ENCODE data around the gene ARHGAP44. TPM values are rescaled to one million over a fixed set of nuclear protein-coding genes. Genes with fewer than 3 reads are reported as not detected.

Gene ARHGAP44
- total RNA-seq, 1 donor from 2014 or later, result 8.7 TPM

- H3K4me2 ChIP-seq, result no peak overlapping the region
- no peaks in the 10 kb centered on the region for H3K27me3 ChIP-seq
- no peaks in the 10 kb centered on the region for H4K20me1 ChIP-seq (ENCODE audit: low read depth)
- H3K9ac ChIP-seq, result no peak overlapping the region
- no peaks in the 10 kb centered on the region for H3K27me3 Mint-ChIP-seq (ENCODE audit: insufficient read depth, low read depth)
- peaks cover 5% of the 10 kb centered on the region for H3K9me3 Mint-ChIP-seq
- no peaks in the 10 kb centered on the region for H3K36me3 ChIP-seq
- no peaks in the 10 kb centered on the region for H3K4me1 ChIP-seq
- H3K4me1 Mint-ChIP-seq, result no peaks in the 10 kb centered on the region
- H3K36me3 Mint-ChIP-seq, result no peaks in the 10 kb centered on the region
- no peak overlapping the region for H3K27ac Mint-ChIP-seq
- no peak overlapping the region for H3K4me3 Mint-ChIP-seq
- H3K79me2 ChIP-seq (ENCODE audit: low read depth), result no peaks in the 10 kb centered on the region
- H3K27ac ChIP-seq, result no peak overlapping the region
- no peak overlapping the region for H3K4me3 ChIP-seq
- H3K9me3 ChIP-seq (ENCODE audit: low read depth), result no peaks in the 10 kb centered on the region
- H3F3A ChIP-seq (ENCODE audit: low read depth), result no peaks in the 10 kb centered on the region
- no peak for DNase-seq (ENCODE audit: low spot score)
- H2AFZ ChIP-seq (replicated peaks), result no peak overlapping the region
- TF ChIP-seq CTCF (IDR thresholded peaks at IDR 0.05) (no peak), EZH2 (IDR thresholded peaks at IDR 0.05) (no peak), EZH2phosphoT487 (IDR thresholded peaks at IDR 0.05) (no peak)
Observed at GRCh38 chr17:12821376-12821940, 32.2 kb downstream of the ARHGAP44 start.

GRCh38 chr17:12826431-12826830 lies 37.1 kb downstream of the ARHGAP44 start:
- Mint-ChIP-seq H3K27me3 (ENCODE audit: insufficient read depth, low read depth) (no peaks in the 10 kb centered on the region), H3K27ac (no peak overlapping the region), H3K4me1 (no peaks in the 10 kb centered on the region), H3K4me3 (no peak overlapping the region), H3K36me3 (no peaks in the 10 kb centered on the region), H3K9me3 (peaks cover 12% of the 10 kb centered on the region)
- Histone ChIP-seq H2AFZ (replicated peaks) (no peak overlapping the region), H3K9me3 (ENCODE audit: low read depth) (no peaks in the 10 kb centered on the region), H3K4me1 (no peaks in the 10 kb centered on the region), H3K79me2 (ENCODE audit: low read depth) (no peaks in the 10 kb centered on the region), H3F3A (ENCODE audit: low read depth) (no peaks in the 10 kb centered on the region), H3K4me2 (no peak overlapping the region), H3K4me3 (no peak overlapping the region), H3K27ac (no peak overlapping the region), H3K27me3 (no peaks in the 10 kb centered on the region), H3K36me3 (no peaks in the 10 kb centered on the region), H3K9ac (no peak overlapping the region), H4K20me1 (ENCODE audit: low read depth) (no peaks in the 10 kb centered on the region)
- DNase-seq (ENCODE audit: low spot score), result no peak
- TF ChIP-seq EZH2 (IDR thresholded peaks at IDR 0.05) (no peak), CTCF (IDR thresholded peaks at IDR 0.05) (no peak), EZH2phosphoT487 (IDR thresholded peaks at IDR 0.05) (no peak)

- H3K27ac Mint-ChIP-seq, result no peak overlapping the region
- H3K79me2 ChIP-seq (ENCODE audit: low read depth), result no peaks in the 10 kb centered on the region
Observed at GRCh38 chr17:12830777-12831247, 41.5 kb downstream of the ARHGAP44 start.

More at GRCh38 chr17:12830777-12831247, 41.5 kb downstream of the ARHGAP44 start:
- H3K27ac ChIP-seq, result no peak overlapping the region
- TF ChIP-seq EZH2phosphoT487 (IDR thresholded peaks at IDR 0.05) (no peak), CTCF (IDR thresholded peaks at IDR 0.05) (no peak), EZH2 (IDR thresholded peaks at IDR 0.05) (no peak)
- H3F3A ChIP-seq (ENCODE audit: low read depth), result no peaks in the 10 kb centered on the region
- no peaks in the 10 kb centered on the region for H3K9me3 ChIP-seq (ENCODE audit: low read depth)
- no peak overlapping the region for H3K9ac ChIP-seq
- H3K4me1 Mint-ChIP-seq, result no peaks in the 10 kb centered on the region
- no peaks in the 10 kb centered on the region for H4K20me1 ChIP-seq (ENCODE audit: low read depth)
- H3K27me3 ChIP-seq, result no peaks in the 10 kb centered on the region
- no peaks in the 10 kb centered on the region for H3K4me1 ChIP-seq
- H3K4me3 Mint-ChIP-seq, result no peak overlapping the region
- H3K4me3 ChIP-seq, result no peak overlapping the region
- no peak for DNase-seq (ENCODE audit: low spot score)
- no peak overlapping the region for H3K4me2 ChIP-seq
- no peaks in the 10 kb centered on the region for H3K36me3 ChIP-seq
- H3K36me3 Mint-ChIP-seq, result no peaks in the 10 kb centered on the region
- H3K27me3 Mint-ChIP-seq (ENCODE audit: insufficient read depth, low read depth), result no peaks in the 10 kb centered on the region
- peaks cover 25% of the 10 kb centered on the region for H3K9me3 Mint-ChIP-seq
- H2AFZ ChIP-seq (replicated peaks), result no peak overlapping the region
